ENCODE results near the gene EGFL8. TPM values are rescaled to one million over a fixed set of nuclear protein-coding genes. Genes with fewer than 3 reads are reported as not detected.

EGFL8 gene
- total and polyA plus RNA-seq, 9 of the 15 experiments (the other 6 are each of a cell fraction or from before 2014, with no cell fraction given), result 2.2 to 47.4 (median 14.2) TPM

DNA sequence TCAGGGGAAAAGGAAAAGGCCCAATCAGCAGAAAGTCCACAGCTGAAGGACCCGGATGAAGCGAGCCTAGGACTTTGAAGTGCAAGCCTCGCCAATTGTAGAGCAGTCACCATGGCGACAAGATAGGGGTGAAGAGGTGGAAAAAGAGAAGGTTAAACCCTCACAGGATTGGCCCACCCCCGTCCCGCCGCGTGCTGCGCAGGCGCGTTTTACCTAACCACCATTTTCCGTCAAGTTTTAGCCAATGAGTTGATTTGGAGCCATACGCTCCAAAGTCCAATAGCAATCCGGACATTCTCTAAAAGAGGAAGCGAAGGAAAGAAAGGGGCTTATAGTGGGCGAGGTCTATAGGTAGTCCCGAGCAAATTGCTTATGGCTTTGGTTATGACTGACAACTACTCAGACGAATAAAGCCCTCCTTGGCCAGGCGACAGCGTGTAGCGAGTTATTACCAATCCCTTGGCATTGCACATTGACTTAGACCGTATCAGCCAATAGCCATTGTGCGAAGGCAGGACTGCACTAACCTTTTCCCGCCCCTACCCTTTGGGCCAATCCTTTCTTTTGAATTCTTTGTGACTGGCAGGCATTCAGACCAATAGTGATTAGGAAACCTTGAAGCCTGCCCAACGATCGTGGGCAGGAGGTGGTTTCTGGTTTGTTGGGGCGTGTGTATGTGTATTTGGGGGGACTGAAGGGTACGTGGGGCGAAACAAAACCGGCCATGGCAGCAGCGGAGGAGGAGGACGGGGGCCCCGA lies 13.6 kb downstream of the EGFL8 start, which contains the start of gene RNF5 (continued):
- TF ChIP-seq RAD51 (IDR thresholded peaks at IDR 0.05; ENCODE audit: borderline replicate concordance, low read depth) (no peak), ZNF354B (CRISPR knock-in tag; IDR thresholded peaks at IDR 0.05) (no peak), U2AF1 (optimal IDR thresholded peaks at IDR 0.05; ENCODE audit: low read depth, low read length) (no peak), NR1H2 (CRISPR knock-in tag; IDR thresholded peaks at IDR 0.05) (no peak), KLF1 (tag; IDR thresholded peaks at IDR 0.05) (no peak), GTF2E2 (tag; IDR thresholded peaks at IDR 0.05) (no peak), NR2C1 (IDR thresholded peaks at IDR 0.05) (no peak; the same call in 1 of the 2 replicates), NR2C1 (tag; IDR thresholded peaks at IDR 0.05) (peak; percentile 33; the same call in 1 of the 2 replicates), ZNF778 (CRISPR knock-in tag; IDR thresholded peaks at IDR 0.05) (no peak), POLR2H (tag; IDR thresholded peaks at IDR 0.05; ENCODE audit: low read depth) (peak; percentile 67), MAZ (CRISPR knock-in tag; conservative IDR thresholded peaks at IDR 0.05 in 1 of 2, IDR thresholded peaks at IDR 0.05 in 1 of 2) (peak in 1 of 2 experiments; percentile 42; a peak in 2 of 4 replicates)
- TF ChIP-seq, protein P1, sequence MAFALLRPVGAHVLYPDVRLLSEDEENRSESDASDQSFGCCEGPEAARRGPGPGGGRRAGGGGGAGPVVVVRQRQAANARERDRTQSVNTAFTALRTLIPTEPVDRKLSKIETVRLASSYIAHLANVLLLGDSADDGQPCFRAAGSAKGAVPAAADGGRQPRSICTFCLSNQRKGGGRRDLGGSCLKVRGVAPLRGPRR (CRISPR knock-in tag; IDR thresholded peaks at IDR 0.05), result no peak
- TF ChIP-seq, protein P2, sequence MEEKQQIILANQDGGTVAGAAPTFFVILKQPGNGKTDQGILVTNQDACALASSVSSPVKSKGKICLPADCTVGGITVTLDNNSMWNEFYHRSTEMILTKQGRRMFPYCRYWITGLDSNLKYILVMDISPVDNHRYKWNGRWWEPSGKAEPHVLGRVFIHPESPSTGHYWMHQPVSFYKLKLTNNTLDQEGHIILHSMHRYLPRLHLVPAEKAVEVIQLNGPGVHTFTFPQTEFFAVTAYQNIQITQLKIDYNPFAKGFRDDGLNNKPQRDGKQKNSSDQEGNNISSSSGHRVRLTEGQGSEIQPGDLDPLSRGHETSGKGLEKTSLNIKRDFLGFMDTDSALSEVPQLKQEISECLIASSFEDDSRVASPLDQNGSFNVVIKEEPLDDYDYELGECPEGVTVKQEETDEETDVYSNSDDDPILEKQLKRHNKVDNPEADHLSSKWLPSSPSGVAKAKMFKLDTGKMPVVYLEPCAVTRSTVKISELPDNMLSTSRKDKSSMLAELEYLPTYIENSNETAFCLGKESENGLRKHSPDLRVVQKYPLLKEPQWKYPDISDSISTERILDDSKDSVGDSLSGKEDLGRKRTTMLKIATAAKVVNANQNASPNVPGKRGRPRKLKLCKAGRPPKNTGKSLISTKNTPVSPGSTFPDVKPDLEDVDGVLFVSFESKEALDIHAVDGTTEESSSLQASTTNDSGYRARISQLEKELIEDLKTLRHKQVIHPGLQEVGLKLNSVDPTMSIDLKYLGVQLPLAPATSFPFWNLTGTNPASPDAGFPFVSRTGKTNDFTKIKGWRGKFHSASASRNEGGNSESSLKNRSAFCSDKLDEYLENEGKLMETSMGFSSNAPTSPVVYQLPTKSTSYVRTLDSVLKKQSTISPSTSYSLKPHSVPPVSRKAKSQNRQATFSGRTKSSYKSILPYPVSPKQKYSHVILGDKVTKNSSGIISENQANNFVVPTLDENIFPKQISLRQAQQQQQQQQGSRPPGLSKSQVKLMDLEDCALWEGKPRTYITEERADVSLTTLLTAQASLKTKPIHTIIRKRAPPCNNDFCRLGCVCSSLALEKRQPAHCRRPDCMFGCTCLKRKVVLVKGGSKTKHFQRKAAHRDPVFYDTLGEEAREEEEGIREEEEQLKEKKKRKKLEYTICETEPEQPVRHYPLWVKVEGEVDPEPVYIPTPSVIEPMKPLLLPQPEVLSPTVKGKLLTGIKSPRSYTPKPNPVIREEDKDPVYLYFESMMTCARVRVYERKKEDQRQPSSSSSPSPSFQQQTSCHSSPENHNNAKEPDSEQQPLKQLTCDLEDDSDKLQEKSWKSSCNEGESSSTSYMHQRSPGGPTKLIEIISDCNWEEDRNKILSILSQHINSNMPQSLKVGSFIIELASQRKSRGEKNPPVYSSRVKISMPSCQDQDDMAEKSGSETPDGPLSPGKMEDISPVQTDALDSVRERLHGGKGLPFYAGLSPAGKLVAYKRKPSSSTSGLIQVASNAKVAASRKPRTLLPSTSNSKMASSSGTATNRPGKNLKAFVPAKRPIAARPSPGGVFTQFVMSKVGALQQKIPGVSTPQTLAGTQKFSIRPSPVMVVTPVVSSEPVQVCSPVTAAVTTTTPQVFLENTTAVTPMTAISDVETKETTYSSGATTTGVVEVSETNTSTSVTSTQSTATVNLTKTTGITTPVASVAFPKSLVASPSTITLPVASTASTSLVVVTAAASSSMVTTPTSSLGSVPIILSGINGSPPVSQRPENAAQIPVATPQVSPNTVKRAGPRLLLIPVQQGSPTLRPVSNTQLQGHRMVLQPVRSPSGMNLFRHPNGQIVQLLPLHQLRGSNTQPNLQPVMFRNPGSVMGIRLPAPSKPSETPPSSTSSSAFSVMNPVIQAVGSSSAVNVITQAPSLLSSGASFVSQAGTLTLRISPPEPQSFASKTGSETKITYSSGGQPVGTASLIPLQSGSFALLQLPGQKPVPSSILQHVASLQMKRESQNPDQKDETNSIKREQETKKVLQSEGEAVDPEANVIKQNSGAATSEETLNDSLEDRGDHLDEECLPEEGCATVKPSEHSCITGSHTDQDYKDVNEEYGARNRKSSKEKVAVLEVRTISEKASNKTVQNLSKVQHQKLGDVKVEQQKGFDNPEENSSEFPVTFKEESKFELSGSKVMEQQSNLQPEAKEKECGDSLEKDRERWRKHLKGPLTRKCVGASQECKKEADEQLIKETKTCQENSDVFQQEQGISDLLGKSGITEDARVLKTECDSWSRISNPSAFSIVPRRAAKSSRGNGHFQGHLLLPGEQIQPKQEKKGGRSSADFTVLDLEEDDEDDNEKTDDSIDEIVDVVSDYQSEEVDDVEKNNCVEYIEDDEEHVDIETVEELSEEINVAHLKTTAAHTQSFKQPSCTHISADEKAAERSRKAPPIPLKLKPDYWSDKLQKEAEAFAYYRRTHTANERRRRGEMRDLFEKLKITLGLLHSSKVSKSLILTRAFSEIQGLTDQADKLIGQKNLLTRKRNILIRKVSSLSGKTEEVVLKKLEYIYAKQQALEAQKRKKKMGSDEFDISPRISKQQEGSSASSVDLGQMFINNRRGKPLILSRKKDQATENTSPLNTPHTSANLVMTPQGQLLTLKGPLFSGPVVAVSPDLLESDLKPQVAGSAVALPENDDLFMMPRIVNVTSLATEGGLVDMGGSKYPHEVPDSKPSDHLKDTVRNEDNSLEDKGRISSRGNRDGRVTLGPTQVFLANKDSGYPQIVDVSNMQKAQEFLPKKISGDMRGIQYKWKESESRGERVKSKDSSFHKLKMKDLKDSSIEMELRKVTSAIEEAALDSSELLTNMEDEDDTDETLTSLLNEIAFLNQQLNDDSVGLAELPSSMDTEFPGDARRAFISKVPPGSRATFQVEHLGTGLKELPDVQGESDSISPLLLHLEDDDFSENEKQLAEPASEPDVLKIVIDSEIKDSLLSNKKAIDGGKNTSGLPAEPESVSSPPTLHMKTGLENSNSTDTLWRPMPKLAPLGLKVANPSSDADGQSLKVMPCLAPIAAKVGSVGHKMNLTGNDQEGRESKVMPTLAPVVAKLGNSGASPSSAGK (IDR thresholded peaks at IDR 0.05), result peak; percentile 92; the same call in 1 of the 2 replicates
- TF ChIP-seq, protein P3, sequence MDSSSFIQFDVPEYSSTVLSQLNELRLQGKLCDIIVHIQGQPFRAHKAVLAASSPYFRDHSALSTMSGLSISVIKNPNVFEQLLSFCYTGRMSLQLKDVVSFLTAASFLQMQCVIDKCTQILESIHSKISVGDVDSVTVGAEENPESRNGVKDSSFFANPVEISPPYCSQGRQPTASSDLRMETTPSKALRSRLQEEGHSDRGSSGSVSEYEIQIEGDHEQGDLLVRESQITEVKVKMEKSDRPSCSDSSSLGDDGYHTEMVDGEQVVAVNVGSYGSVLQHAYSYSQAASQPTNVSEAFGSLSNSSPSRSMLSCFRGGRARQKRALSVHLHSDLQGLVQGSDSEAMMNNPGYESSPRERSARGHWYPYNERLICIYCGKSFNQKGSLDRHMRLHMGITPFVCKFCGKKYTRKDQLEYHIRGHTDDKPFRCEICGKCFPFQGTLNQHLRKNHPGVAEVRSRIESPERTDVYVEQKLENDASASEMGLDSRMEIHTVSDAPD (CRISPR knock-in tag; IDR thresholded peaks at IDR 0.05), result no peak

Data from K562 (cell line).